Neural crest cell (in vitro differentiated cells): Measurements from ENCODE around the gene LRRC56. TPM values are rescaled to one million over a fixed set of nuclear protein-coding genes. Genes with fewer than 3 reads are reported as not detected.
A peak's percentile ranks its signal among the peaks of the same experiment; 100 is the strongest.

Source experiments
- DNase-seq: peaks from one replicate; pipeline ENCODE4 v3.0.0; 2021; ENCODE audit warnings: low read depth, mixed read lengths, low spot score
- H3K27ac Mint-ChIP-seq: one replicate; pipeline ENCODE4 v1.8.0; 2021; ENCODE audit warnings: mild to moderate bottlenecking, mixed read lengths; ENCODE audit not compliant: unreplicated experiment
- H3K27me3 Mint-ChIP-seq: 2 replicates; pipeline ENCODE4 v1.8.0; 2021; ENCODE audit warnings: low read depth, mild to moderate bottlenecking, mixed read lengths
- H3K36me3 Mint-ChIP-seq: 2 replicates; pipeline ENCODE4 v1.8.0; 2021; ENCODE audit warnings: low read depth, mild to moderate bottlenecking, mixed read lengths
- H3K4me1 Mint-ChIP-seq: 2 replicates; pipeline ENCODE4 v1.8.0; 2021; ENCODE audit warnings: mixed read lengths
- H3K4me3 Mint-ChIP-seq: one replicate; pipeline ENCODE4 v1.8.0; 2021; ENCODE audit warnings: mild to moderate bottlenecking, mixed read lengths
- H3K9me3 Mint-ChIP-seq: 2 replicates; pipeline ENCODE4 v1.8.0; 2021; ENCODE audit warnings: mixed read lengths
- total RNA-seq: library from RNA; stranded (reverse); gene quantifications from 2 replicates; pipeline ENCODE4 v1.2.1, GENCODE V29; 2021
- TF ChIP-seq, protein P1 (sequence below): fragments of 200-600 bp; sonication (generic); conservative IDR thresholded peaks from 2 replicates; pipeline ENCODE4 v1.5.0; 2021; ENCODE audit warnings: antibody characterized with exemption, mild to moderate bottlenecking

LRRC56 gene
- total RNA-seq, 1 donor from 2014 or later = 2.1 TPM

DNA sequence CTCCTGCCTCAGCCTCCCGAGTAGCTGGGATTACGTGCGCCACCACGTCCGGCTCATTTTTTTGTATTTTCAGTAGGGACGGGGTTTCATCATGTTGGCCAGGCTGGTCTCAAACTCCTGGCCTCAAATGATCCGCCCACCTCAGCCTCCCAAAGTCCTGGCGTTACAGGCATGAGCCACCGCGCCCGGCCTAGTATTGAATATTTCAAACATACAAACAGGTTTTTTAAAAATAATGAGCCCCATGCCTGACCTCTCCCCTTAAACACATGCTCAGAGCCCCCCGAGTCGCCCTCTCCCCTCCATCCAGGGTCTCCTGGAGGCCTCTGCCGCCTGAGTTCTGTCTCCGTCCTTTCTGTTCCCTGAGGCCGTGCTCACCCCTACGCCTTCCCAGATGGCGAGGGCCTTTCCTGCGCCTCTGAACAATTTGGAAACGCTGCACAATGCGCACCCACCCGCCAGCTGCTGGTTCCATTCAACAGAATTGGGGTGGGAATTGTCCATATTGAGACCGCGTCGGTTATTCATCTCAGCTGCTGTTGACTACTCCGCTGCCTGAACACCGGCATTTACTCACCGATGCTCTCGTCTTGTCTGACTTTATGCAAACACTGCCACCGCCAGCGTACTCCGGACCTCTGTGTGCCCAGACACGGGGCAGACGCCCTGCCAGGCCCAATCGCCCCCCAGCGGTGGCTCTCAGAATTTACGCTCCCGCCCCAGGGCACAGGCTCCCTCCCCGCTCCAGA lies 16.7 kb upstream of the LRRC56 start:
- Mint-ChIP-seq H3K27ac (no peak overlapping the region), H3K4me3 (peak overlapping the region; percentile 47), H3K9me3 (peaks cover 3% of the 10 kb centered on the region), H3K4me1 (peaks cover 4% of the 10 kb centered on the region), H3K36me3 (peaks cover 24% of the 10 kb centered on the region), H3K27me3 (no peaks in the 10 kb centered on the region)
- no peak for DNase-seq
- TF ChIP-seq, protein P1, sequence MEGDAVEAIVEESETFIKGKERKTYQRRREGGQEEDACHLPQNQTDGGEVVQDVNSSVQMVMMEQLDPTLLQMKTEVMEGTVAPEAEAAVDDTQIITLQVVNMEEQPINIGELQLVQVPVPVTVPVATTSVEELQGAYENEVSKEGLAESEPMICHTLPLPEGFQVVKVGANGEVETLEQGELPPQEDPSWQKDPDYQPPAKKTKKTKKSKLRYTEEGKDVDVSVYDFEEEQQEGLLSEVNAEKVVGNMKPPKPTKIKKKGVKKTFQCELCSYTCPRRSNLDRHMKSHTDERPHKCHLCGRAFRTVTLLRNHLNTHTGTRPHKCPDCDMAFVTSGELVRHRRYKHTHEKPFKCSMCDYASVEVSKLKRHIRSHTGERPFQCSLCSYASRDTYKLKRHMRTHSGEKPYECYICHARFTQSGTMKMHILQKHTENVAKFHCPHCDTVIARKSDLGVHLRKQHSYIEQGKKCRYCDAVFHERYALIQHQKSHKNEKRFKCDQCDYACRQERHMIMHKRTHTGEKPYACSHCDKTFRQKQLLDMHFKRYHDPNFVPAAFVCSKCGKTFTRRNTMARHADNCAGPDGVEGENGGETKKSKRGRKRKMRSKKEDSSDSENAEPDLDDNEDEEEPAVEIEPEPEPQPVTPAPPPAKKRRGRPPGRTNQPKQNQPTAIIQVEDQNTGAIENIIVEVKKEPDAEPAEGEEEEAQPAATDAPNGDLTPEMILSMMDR = no peak

DNA sequence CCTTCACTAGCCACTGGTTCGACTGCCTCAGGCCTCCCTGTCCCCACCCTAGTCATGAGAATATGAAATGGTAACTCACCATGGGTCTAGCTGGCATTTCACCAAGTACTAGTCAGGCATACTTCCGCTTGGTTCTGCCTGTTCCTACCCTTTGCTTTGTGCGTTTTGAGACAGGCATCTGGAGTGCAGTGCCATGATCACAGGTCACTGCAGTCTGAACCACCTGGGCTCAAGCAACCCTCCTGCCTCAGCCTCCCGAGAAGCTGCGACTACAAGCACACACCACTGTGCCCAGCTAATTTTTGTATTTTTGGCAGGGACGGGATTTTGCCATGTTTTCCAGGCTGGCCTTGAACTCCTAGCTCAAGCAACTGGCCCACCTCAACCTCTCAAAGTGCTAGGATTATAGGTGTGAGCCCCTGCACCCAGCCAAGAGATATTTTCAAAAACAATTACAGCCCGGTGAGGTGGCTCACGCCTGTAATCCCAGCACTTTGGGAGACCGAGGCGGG lies 16.1 kb upstream of the LRRC56 start:
- TF ChIP-seq, protein P1 = no peak
- Mint-ChIP-seq H3K27me3 (no peaks in the 10 kb centered on the region), H3K27ac (no peak overlapping the region), H3K4me1 (peaks cover 4% of the 10 kb centered on the region), H3K4me3 (no peak overlapping the region), H3K36me3 (peaks cover 21% of the 10 kb centered on the region), H3K9me3 (peaks cover 3% of the 10 kb centered on the region)
- DNase-seq = no peak

DNA sequence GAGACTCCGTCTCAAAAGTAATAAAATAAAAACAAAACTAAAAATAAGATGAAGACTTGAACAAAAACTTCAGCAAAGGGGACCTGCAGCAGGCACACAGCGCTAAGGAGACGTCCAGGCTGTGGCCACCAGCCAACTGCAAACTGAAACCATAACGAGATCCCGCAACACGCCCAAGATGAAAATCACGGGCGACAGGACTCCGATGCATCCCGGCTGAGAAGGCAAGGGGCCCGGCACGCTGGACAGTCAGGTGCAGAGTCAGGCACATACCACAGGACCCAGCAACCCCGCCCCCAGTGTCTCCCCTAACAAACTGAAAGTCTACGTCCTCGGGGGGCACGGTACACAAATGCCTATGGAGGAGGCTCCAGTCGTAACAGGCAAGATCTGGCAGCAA lies 11.1 kb upstream of the LRRC56 start:
- TF ChIP-seq, protein P1 = no peak
- H3K4me1 Mint-ChIP-seq = no peaks in the 10 kb centered on the region
- no peaks in the 10 kb centered on the region for H3K9me3 Mint-ChIP-seq
- no peak overlapping the region for H3K4me3 Mint-ChIP-seq
- H3K27ac Mint-ChIP-seq = no peak overlapping the region
- no peak for DNase-seq
- H3K36me3 Mint-ChIP-seq = no peaks in the 10 kb centered on the region
- no peaks in the 10 kb centered on the region for H3K27me3 Mint-ChIP-seq

DNA sequence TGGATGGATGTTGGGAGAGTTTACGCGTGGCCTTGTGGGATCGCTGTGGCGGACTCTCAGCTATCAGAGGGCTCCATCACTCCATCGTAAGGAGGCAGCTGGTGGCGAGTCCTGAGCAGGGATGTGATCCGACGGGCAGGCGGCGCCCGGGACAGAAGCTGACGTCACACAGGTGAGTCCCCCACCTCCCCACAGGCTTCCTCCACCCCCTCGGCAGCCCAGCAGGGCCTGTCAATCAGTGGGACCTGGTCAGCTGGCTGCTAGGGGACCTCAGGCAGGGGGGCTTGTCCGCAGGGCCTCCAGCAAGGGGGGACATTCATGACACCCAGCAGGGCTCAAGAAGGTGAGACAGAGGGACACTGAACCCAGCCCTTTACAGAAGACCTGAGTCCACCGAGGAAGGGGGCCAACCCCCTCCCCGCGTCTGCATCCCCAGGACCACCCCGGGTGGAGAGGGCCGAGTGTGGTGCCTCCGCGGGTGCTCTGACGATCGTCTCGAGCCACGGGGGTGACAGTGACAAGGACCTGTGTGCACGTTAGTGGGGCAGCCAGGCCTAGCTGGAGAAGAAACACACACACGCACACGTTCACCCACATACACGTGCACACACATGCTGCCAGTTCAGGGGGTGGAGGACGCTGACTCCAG lies 9.0 kb upstream of the LRRC56 start:
- no peaks in the 10 kb centered on the region for H3K27me3 Mint-ChIP-seq
- TF ChIP-seq, protein P1 = no peak
- no peak overlapping the region for H3K4me3 Mint-ChIP-seq
- no peaks in the 10 kb centered on the region for H3K4me1 Mint-ChIP-seq
- H3K36me3 Mint-ChIP-seq = no peaks in the 10 kb centered on the region
- no peaks in the 10 kb centered on the region for H3K9me3 Mint-ChIP-seq
- H3K27ac Mint-ChIP-seq = no peak overlapping the region
- no peak for DNase-seq

DNA sequence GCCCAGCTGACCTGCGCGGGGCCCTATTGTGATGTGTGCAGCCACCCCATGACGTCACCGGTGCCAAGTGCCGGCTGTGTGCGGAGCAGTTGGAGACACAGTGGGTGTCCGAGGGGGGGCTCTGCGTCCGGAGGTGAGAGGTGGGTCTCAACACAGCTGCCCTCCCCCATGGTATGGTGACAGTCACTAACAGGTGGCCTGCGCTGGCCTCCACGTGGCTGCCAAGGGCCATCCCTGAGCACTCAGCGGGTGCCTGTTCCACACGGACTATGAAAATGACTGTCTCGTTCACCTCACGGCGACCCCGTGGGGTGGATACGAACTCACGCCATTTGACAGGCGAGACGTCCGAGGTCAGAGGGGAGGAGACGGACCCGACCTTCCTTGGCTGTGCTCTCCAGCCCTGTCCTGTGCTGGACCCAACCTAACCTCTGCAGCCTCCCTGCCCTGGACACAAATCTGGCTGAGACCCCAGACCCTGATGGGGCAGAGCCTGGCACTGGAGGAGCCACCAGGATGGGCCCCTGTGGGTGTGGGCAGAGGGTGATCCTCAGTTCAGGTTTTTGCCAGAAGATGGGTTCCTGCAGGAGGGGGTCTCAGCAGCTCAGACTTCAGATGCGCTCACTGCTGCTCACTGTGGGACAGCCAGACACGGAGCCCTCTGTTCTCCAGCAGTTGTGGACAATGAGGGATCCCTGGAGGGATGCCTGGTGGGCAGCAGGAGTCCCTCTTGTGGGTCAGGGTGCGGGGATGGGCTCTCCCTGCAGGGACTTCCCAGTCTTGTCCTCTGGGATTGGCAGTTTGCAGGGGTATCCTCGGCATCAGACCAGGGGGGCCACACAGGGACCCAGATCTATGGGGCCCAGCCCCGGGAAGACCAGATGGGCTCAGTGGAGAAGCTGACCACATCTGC lies 8.3 kb upstream of the LRRC56 start:
- no peaks in the 10 kb centered on the region for H3K9me3 Mint-ChIP-seq
- no peak for DNase-seq
- no peak overlapping the region for H3K4me3 Mint-ChIP-seq
- H3K36me3 Mint-ChIP-seq = no peaks in the 10 kb centered on the region
- TF ChIP-seq, protein P1 = no peak
- no peak overlapping the region for H3K27ac Mint-ChIP-seq
- H3K4me1 Mint-ChIP-seq = no peaks in the 10 kb centered on the region
- H3K27me3 Mint-ChIP-seq = no peaks in the 10 kb centered on the region
